Suprapubic skin (tissue), 4 donors: ENCODE data around the gene MYL7.

Source experiments
- POLR2A ChIP-seq, 2 donors: fragments of 450-650 bp; IDR thresholded peaks; one replicate each; pipeline ENCODE4 v1.6.1; 2017; ENCODE audit warnings: antibody characterized with exemption in 2 of 2, mild to moderate bottlenecking in 2 of 2, moderate library complexity in 2 of 2
- POLR2AphosphoS5 ChIP-seq, 3 donors: sonication (generic); formaldehyde crosslinking; IDR thresholded peaks; one replicate each; pipeline ENCODE4 v1.6.1; 2017; ENCODE audit warnings: antibody characterized with exemption in 3 of 3
- TF ChIP-seq, protein P1 (sequence below), 2 donors: fragments of 200-600 bp in 1 of 2; fragments of 450-650 bp in 1 of 2; sonication (generic) in 1 of 2; IDR thresholded peaks; one replicate each; pipeline ENCODE4 v1.5.1; 2016 to 2019; ENCODE audit warnings: antibody characterized with exemption in 2 of 2, mild to moderate bottlenecking in 1 of 2, moderate library complexity in 1 of 2

GRCh38 chr7:44120395-44120794 is 20.7 kb downstream of the MYL7 start:
- TF ChIP-seq, protein P1, sequence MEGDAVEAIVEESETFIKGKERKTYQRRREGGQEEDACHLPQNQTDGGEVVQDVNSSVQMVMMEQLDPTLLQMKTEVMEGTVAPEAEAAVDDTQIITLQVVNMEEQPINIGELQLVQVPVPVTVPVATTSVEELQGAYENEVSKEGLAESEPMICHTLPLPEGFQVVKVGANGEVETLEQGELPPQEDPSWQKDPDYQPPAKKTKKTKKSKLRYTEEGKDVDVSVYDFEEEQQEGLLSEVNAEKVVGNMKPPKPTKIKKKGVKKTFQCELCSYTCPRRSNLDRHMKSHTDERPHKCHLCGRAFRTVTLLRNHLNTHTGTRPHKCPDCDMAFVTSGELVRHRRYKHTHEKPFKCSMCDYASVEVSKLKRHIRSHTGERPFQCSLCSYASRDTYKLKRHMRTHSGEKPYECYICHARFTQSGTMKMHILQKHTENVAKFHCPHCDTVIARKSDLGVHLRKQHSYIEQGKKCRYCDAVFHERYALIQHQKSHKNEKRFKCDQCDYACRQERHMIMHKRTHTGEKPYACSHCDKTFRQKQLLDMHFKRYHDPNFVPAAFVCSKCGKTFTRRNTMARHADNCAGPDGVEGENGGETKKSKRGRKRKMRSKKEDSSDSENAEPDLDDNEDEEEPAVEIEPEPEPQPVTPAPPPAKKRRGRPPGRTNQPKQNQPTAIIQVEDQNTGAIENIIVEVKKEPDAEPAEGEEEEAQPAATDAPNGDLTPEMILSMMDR (IDR thresholded peaks at IDR 0.05) = no peak
- no peak for TF ChIP-seq POLR2A (IDR thresholded peaks at IDR 0.05)
- TF ChIP-seq POLR2AphosphoS5 (IDR thresholded peaks at IDR 0.05) = no peak
